GM10248 (cell line): ENCODE results near the gene GPR153.

Experiments
- CTCF ChIA-PET: fragments of 300-600 bp; sonication (Branson Sonifier 250); formaldehyde crosslinking; extraction: SDS; loops from one replicate; lab custom pipeline; 2021; ENCODE audit warnings: antibody characterized with exemption; lab: Yijun Ruan, JAX
- POLR2A ChIA-PET: fragments of 350-650 bp; sonication (Branson Sonifier 250); formaldehyde crosslinking; extraction: SDS; loops from one replicate; lab custom pipeline; 2020; ENCODE audit warnings: antibody characterized with exemption; lab: Yijun Ruan, JAX
- DNase-seq: peaks from one replicate; pipeline ENCODE4 v3.0.0; 2012; ENCODE audit errors: extremely low spot score
- TF ChIP-seq, protein P1 (sequence below): IDR thresholded peaks from 2 replicates; pipeline ENCODE4 v1.5.1; 2012; ENCODE audit warnings: mild to moderate bottlenecking, low read depth; ENCODE audit errors: extremely low read depth, missing control alignments, control extremely low read depth

Gene GPR153

DNA sequence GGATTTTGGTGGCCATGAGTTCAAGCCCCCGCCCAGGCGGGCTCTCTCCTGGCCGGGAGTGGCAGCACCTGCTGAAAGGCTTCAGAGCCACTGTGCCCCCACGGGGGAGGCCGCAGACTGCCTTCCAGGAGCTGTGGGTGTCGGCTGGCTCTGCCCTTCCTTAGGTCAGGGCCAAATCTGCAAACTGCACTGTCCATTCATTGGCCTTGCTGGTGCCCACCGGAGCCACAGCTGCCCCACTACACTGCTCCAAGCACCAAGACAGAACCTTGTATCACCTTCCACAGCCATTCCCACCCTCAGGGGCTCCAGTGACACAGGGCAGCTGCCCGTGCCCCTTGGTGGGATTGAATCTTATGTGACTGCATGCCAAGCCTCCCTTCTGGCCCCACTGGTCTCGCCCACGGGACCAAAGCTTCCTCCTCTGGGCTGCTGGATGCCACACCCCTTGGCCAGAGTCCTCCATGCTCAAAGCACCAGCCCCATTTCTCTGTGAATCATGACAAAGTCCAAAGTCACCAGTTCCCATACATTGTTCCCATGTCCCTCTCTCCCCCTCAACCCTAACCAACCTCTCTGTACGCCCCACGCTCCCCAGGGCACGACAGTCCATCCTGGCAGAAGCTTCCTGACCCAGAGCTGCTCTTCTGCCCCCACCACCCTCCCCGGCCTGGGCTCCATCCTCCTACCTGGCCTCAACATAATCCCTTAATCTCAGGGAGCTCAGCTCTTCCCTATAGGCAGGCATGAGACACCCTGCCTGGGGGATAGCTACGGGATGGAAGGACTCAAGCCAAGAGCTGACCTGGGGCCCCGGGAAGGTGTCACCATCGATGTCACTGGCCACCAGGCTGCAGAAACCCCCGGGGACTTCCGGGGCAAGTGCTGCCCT is 20.9 kb upstream of the GPR153 start:
- DNase-seq, result no peak
- TF ChIP-seq, protein P1, sequence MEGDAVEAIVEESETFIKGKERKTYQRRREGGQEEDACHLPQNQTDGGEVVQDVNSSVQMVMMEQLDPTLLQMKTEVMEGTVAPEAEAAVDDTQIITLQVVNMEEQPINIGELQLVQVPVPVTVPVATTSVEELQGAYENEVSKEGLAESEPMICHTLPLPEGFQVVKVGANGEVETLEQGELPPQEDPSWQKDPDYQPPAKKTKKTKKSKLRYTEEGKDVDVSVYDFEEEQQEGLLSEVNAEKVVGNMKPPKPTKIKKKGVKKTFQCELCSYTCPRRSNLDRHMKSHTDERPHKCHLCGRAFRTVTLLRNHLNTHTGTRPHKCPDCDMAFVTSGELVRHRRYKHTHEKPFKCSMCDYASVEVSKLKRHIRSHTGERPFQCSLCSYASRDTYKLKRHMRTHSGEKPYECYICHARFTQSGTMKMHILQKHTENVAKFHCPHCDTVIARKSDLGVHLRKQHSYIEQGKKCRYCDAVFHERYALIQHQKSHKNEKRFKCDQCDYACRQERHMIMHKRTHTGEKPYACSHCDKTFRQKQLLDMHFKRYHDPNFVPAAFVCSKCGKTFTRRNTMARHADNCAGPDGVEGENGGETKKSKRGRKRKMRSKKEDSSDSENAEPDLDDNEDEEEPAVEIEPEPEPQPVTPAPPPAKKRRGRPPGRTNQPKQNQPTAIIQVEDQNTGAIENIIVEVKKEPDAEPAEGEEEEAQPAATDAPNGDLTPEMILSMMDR, result no peak
- CTCF ChIA-PET, result interaction anchor here (1.9 to 2.3 kb wide), 2 partner anchors 18 to 35 kb away, joined by 5 to 7 read pairs; no protein-coding TSS in a partner anchor
- POLR2A ChIA-PET, result no interaction called here

DNA sequence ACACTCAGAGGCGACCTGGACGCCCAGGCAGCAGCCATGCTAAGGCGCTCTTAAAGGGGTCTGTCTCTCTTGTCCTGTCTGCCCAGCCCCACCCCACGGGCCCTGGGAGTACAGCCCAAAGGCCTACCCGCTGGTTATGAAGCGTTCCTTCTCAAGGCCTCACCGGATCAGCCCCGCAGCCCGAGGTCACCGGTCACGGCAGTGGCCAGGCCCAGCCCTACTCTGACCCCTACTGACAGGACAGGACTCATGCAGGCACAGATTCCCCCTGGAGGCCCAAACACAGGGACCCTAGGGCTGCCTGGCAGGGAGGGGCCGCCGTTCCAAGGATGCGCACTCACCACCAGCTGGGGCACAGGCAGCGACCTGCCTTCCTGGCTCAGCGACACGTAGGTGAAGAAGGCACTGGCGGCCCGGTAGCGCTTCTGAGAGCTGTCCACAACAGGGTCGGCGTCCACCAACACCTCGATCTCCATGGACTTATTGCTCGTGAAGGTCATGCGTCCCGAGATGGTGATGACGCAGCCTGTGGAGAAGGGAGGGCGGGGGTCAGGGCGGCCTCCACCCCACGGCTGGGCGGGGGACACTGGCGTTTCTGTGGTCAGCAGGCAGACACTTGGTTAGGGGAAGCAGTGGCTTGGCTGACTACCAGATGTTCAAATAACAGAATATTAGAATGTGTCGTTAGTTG is 20.0 kb upstream of the GPR153 start:
- POLR2A ChIA-PET, result no interaction called here
- TF ChIP-seq, protein P1, result no peak
- DNase-seq, result no peak
- CTCF ChIA-PET, result interaction anchor here (0.9 kb wide), 1 partner anchor 10 kb away, joined by 3 read pairs; no protein-coding TSS in a partner anchor

GRCh38 chr1:6279613-6280383 is 18.9 kb upstream of the GPR153 start:
- no peak for DNase-seq
- ChIA-PET POLR2A (no interaction called here), CTCF (interaction anchor here (0.9 to 1.2 kb wide), 3 partner anchors 8 to 27 kb away, joined by 3 to 4 read pairs (median 3); no protein-coding TSS in a partner anchor)
- TF ChIP-seq, protein P1, result no peak

GRCh38 chr1:6279066-6279465 is 18.2 kb upstream of the GPR153 start:
- ChIA-PET CTCF (interaction anchor here (1.2 kb wide), 1 partner anchor 7 kb away, joined by 4 read pairs; no protein-coding TSS in a partner anchor), POLR2A (no interaction called here)
- TF ChIP-seq, protein P1, result no peak
- DNase-seq, result no peak

DNA sequence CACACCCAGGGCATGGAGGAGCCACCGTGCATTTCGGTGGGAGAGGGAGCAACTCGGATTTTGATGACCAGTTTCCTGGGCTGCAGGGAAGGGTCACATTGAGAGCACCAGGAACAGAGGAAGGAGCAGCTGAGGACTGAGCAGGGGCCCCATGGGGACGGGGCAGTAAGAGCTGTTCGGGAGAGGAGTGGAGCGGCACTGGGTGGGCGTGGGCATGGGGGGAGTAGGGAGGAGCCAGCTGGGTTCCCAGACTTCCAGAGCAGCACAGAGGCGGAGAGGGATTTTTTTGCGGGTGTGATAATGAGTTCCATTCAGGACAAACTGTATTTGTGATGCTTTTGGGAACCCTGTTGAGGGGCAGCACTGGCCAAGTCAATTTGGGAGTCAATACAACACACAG is 17.4 kb upstream of the GPR153 start:
- no peak for DNase-seq

More for the DNA sequence above, 17.4 kb upstream of the GPR153 start:
- POLR2A ChIA-PET, result no interaction called here
- CTCF ChIA-PET, result no interaction called here
- TF ChIP-seq, protein P1, result no peak
